ENCODE measurements around the gene LRCH3. TPM values are rescaled to one million over a fixed set of nuclear protein-coding genes. Genes with fewer than 3 reads are reported as not detected.
"Not testable (repeated sequence)": the region's sequence is repeated elsewhere in the genome, so short reads cannot be mapped to it uniquely, and the experiment has no call there.

Gene LRCH3
- polyA plus RNA-seq, 10 donors, result 18.0 to 49.0 (median 28.0) TPM

DNA sequence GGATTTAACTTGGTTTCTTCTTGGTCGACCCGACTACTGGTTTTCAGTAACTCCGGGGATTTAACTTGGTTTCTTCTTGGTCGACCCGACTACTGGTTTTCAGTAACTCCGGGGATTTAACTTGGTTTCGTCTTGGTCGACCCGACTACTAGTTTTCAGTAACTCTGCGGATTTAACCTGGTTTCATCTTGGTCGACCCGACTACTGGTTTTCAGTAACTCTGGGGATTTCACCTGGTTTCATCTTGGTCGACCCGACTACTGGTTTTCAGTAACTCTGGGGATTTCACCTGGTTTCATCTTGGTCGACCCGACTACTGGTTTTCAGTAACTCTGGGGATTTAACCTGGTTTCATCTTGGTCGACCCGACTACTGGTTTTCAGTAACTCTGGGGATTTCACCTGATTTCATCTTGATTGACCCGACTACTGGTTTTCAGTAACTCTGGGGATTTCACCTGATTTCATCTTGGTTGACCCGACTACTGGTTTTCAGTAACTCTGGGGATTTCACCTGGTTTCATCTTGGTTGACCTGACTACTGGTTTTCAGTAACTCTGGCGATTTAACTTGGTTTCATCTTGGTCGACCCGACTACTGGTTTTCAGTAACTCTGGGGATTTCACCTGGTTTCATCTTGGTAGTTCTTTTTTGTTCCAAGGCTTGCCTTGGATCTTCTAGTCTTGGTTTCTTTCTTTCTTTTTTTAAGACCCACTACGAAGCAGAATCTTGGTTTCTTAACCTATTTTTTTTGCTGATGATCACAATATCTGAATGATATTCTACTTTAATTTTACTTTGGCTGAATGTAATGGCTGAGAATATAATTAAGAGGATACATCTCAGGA, 130.6 kb downstream of the LRCH3 start:
- DNase-seq, result not testable (repeated sequence)

GRCh38 chr3:197926418-197926817, 135.4 kb downstream of the LRCH3 start:
- no peak for DNase-seq

DNA sequence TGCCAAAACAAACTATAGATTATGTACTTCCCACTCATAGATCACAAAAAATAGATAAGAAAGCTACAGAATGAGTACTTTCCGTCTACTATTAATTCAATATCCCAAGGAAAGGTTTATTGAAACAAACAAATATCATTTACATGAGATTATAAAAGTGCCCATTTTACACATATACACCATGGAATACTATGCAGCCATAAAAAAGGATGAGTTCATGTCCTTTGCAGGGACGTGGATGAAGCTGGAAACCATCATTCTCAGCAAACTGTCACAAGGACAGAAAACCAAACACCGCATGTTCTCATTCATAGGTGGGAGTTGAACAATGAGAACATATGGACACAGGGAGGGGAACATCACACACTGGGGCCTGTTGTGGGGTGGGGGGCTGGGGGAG, 136.5 kb downstream of the LRCH3 start:
- not testable (repeated sequence) for DNase-seq

- DNase-seq, result no peak
These were observed 145.8 kb downstream of the LRCH3 start for GRCh38 chr3:197936819-197937384.

Other genes starting within 250 kb of the LRCH3 start
- 1 to 10 TPM; 2.1 to 7.2 (median 3.5) TPM for gene BDH1, start 235.3 kb upstream of the LRCH3 start, polyA plus RNA-seq (ENCODE audit: insufficient read length in 10 of 10)
- 10 to 100 TPM in 2 of 10 donors, 1 to 10 TPM in 8; 6.6 to 13.8 (median 8.5) TPM for gene RUBCN, start 54.4 kb upstream of the LRCH3 start, polyA plus RNA-seq (ENCODE audit: insufficient read length in 10 of 10)
- gene FYTTD1, start 41.4 kb upstream of the LRCH3 start, polyA plus RNA-seq (ENCODE audit: insufficient read length in 10 of 10), result 10 to 100 TPM; 60.1 to 85.7 (median 74.7) TPM
- 1,000 to 10,000 TPM; 1,727 to 2,176 (median 1,933) TPM for gene RPL35A, start 158.9 kb downstream of the LRCH3 start, polyA plus RNA-seq (ENCODE audit: insufficient read length in 10 of 10)
- gene LMLN, start 169.0 kb downstream of the LRCH3 start, polyA plus RNA-seq (ENCODE audit: insufficient read length in 10 of 10), result 1 to 10 TPM; 2.6 to 5.4 (median 3.4) TPM